GM12864 (cell line): ENCODE results near the gene ANKRD45.

Experiments used
- DNase-seq: peaks from one replicate; pipeline ENCODE4 v3.0.0-alpha.2; 2011; ENCODE audit warnings: low read depth
- H3K4me3 ChIP-seq: 2 replicates; pipeline ENCODE4 v1.5.1; 2011; ENCODE audit warnings: mild to moderate bottlenecking, low read depth, low read length, control low read depth
- TF ChIP-seq, protein P1 (sequence below): IDR thresholded peaks from 2 replicates; pipeline ENCODE4 v1.5.1; 2011; ENCODE audit warnings: low read depth, mild to moderate bottlenecking, moderate library complexity, low read length, control low read depth, inconsistent platforms; ENCODE audit errors: missing control alignments

The ANKRD45 gene

DNA sequence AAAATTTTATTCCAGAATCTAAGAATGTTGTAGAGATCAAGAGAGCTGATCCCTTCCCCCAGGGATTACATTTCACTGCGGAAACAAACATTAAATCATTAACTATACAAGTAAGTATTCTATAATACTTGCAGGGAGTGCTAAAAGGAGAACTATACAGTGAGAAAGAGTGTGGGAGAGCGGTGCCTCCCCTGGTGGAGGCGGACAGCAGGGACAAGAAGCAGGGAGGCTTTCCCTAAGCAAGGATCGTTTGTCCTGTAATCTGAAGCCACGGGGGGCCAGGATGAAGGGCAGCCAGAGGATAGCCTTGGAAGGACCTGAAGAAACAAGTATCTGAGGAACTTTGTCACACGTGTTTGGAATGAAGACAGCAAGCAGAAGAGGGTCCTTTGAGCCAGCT is 106.8 kb downstream of the ANKRD45 start:
- DNase-seq, result no peak
- TF ChIP-seq, protein P1, sequence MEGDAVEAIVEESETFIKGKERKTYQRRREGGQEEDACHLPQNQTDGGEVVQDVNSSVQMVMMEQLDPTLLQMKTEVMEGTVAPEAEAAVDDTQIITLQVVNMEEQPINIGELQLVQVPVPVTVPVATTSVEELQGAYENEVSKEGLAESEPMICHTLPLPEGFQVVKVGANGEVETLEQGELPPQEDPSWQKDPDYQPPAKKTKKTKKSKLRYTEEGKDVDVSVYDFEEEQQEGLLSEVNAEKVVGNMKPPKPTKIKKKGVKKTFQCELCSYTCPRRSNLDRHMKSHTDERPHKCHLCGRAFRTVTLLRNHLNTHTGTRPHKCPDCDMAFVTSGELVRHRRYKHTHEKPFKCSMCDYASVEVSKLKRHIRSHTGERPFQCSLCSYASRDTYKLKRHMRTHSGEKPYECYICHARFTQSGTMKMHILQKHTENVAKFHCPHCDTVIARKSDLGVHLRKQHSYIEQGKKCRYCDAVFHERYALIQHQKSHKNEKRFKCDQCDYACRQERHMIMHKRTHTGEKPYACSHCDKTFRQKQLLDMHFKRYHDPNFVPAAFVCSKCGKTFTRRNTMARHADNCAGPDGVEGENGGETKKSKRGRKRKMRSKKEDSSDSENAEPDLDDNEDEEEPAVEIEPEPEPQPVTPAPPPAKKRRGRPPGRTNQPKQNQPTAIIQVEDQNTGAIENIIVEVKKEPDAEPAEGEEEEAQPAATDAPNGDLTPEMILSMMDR, result no peak
- H3K4me3 ChIP-seq, result no peak overlapping the region

DNA sequence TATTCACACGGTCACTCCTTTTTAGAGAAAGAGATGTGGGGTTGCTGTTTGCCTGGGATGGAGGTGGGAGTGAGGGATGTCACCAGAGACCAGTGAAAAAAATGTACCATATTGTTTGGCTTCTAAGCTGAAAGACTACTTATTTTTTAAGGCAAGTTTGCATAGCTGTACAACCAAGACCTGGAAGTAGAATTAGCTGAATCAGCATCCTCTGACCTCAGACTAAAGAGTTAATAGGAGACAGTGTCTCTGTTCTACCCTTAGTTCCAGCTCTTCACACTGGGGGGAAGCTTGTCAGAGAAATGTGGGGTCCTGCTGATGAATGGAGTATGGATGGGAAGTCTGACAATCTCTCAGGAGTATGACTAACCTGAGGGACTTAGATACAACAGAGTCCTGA is 108.4 kb downstream of the ANKRD45 start:
- TF ChIP-seq, protein P1, result no peak
- DNase-seq, result no peak
- H3K4me3 ChIP-seq, result no peak overlapping the region

DNA sequence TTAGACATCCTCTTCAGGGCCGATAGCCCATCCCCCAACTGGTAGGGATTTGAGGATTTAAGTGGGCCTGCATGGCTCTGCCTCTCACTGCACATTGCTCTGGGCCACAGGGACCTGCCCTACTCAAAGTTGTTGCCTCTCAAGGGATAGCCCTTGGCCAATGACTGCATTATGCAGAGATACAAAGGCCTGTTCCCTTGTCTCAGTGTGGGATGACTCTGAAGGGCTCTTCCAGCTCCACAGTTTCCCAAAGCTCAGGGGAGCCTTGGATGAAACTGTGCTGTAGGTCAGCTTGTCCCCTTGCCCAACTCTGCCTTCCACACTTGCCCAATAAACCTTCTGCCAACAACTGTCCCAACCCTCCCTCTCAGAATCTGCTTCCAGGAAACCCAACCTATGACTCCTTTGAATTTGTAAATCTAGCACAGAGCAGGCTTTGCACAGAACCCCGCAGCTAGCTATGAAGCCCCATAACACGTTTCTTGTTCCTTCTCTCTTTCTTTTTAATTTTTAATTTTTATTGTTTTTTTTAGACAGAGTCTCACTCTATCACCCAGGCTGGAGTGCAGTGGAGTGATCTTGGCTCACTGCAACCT is 109.3 kb downstream of the ANKRD45 start:
- no peak overlapping the region for H3K4me3 ChIP-seq
- DNase-seq, result no peak
- TF ChIP-seq, protein P1, result no peak
